HUES6 (cell line): Measurements from ENCODE around the gene MGRN1.
A peak's percentile ranks its signal among the peaks of the same experiment; 100 is the strongest.
"Not testable (repeated sequence)": the region's sequence is repeated elsewhere in the genome, so short reads cannot be mapped to it uniquely, and the experiment has no call there.

Experiments
- H3K27ac ChIP-seq: 2 replicates; pipeline ENCODE4 v1.7.0; 2013; ENCODE audit warnings: low read depth, mild to moderate bottlenecking, low read length, inconsistent platforms
- H3K27me3 ChIP-seq: 2 replicates; pipeline ENCODE4 v1.6.1; 2013; ENCODE audit warnings: low read length; ENCODE audit not compliant: control insufficient read depth, insufficient read depth
- H3K36me3 ChIP-seq: 2 replicates; pipeline ENCODE4 v1.6.1; 2013; ENCODE audit warnings: low read length; ENCODE audit not compliant: control insufficient read depth, insufficient read depth
- H3K4me1 ChIP-seq: 2 replicates; pipeline ENCODE4 v1.6.1; 2013; ENCODE audit warnings: low read length; ENCODE audit not compliant: control insufficient read depth, insufficient read depth
- H3K4me3 ChIP-seq: 2 replicates; pipeline ENCODE4 v1.5.1; 2013; ENCODE audit warnings: low read depth, low read length
- H3K9ac ChIP-seq: one replicate; pipeline ENCODE4 v1.6.1; 2013; ENCODE audit warnings: mild to moderate bottlenecking, low read length
- H3K9me3 ChIP-seq: 2 replicates; pipeline ENCODE4 v1.6.1; 2013; ENCODE audit warnings: low read depth, low read length; ENCODE audit not compliant: control insufficient read depth, insufficient read depth

MGRN1 gene

DNA sequence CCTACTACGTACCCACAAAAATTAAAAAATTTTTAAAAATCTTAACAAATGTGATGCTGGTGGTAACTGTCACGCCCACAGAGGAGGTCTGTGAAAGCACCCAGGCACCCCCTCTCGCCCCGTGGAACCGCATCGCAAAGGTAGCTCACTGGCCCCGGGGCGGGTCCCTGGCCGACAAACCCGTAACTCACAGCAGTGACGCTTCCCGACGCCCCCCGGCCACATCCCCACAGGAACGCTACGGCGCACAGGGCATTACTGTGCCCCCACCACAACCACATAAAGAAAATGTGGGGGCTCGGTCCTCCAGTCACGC is 109.1 kb downstream of the MGRN1 start:
- no peaks in the 10 kb centered on the region for H3K9me3 ChIP-seq
- H3K27me3 ChIP-seq: 0 out of 2 replicates have a peak, but pooled peaks cover 4% of the 10 kb centered on the region
- peak overlapping the region; percentile 92 for H3K4me3 ChIP-seq
- peaks cover 4% of the 10 kb centered on the region; the same call in 1 of the 2 replicates for H3K4me1 ChIP-seq
- peak overlapping the region; percentile 49; the same call in 1 of the 2 replicates for H3K27ac ChIP-seq
- H3K9ac ChIP-seq: peak overlapping the region; percentile 90
- H3K36me3 ChIP-seq: peaks cover 23% of the 10 kb centered on the region

DNA sequence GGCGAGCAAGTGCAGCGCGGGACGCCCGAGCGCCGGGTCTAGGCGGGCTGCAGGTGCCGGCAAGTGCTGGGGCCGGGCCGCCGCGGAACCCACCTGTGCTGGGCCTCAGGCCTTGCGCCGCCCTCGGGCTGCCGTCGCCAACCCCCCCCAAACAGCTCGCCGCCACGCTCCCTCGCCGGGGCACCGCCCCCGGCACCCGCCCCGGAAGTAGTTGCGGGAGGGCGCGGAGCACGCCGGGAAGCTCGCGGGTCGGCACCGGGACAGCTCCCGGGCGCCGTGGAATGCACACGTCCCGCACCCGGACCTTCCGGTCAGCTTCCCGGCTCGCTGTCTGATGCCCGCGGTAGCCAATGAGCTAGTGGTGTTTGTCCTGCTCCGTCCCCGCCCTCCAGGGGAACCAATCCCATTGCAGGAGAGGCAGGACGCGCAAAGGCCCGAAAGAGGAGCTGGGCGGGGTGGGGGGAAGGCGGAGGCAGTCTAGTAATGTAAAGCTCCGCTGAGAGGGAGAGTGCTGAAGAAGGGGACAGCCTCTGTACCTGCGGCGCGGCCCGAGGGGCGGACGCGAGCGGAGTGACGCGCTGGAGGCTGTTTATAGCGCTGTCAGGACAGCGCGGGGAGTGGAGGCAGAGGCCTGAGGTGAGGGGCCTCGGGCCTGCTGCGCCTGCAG is 109.6 kb downstream of the MGRN1 start, which contains the start of the genes ANKS3 and DNAAF8:
TSS of gene ANKS3 (minus strand) at position 209 of the 667 bp plus-strand sequence. CDS start 4,122 bp downstream, outside the sequence.
TSS of gene DNAAF8 (plus strand) at position 475 of the 667 bp plus-strand sequence. CDS start 1,978 bp downstream, outside the sequence.
- Histone ChIP-seq H3K27ac (peak within 1 kb of the TSS; percentile 58; the same call in 1 of the 2 replicates), H3K27me3 (0 out of 2 replicates have a peak, but pooled peaks cover 4% of the 10 kb centered on the region), H3K9me3 (no peaks in the 10 kb centered on the region), H3K9ac (peak within 1 kb of the TSS; percentile 90), H3K4me3 (peak within 1 kb of the TSS; percentile 92), H3K4me1 (peaks cover 4% of the 10 kb centered on the region; the same call in 1 of the 2 replicates), H3K36me3 (peaks cover 19% of the 10 kb centered on the region)

DNA sequence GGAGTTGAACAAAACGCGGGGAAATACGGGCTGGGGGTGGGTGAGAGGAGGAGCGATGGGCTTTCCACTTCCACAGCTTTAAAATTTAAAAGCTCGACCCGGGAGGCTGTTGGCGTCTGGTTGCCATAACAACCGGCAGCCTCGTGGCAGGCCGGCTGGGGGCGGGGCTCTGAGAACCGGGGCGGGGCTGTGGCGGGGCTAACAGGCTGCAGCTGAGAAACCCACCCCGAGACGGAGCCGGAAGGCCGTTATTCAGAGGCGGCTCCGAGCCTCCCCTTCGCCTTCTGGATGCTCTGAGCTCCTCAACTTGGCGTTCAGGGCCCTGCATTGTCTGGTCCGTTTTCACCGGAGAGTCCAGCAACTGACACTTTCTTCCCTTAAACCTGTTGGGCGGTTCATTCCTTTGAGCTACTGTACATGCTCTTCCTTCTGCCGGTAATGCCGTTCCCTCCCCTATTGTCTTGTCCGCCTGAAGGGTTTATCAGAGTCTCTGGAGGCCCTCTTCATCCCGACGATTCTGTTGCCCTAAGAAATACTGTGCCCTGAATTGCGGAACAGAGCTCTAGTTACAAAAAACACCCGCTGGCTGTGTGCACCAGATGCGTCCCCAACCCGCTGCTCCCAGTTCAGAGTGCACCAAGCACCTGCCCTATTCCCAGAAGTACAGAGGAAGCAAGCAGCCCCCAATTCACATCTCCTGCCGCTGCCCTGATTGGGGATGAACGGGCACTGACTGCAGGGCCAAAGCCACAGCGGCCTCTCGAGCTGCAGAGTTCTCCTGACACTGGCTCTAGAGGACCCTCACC is 110.3 kb downstream of the MGRN1 start:
- peaks cover 4% of the 10 kb centered on the region; the same call in 1 of the 2 replicates for H3K4me1 ChIP-seq
- H3K9ac ChIP-seq: peak overlapping the region; percentile 75
- H3K27me3 ChIP-seq: 0 out of 2 replicates have a peak, but pooled peaks cover 4% of the 10 kb centered on the region
- peak overlapping the region; percentile 58; the same call in 1 of the 2 replicates for H3K27ac ChIP-seq
- H3K4me3 ChIP-seq: peak overlapping the region; percentile 92
- peaks cover 13% of the 10 kb centered on the region for H3K36me3 ChIP-seq
- no peaks in the 10 kb centered on the region for H3K9me3 ChIP-seq

DNA sequence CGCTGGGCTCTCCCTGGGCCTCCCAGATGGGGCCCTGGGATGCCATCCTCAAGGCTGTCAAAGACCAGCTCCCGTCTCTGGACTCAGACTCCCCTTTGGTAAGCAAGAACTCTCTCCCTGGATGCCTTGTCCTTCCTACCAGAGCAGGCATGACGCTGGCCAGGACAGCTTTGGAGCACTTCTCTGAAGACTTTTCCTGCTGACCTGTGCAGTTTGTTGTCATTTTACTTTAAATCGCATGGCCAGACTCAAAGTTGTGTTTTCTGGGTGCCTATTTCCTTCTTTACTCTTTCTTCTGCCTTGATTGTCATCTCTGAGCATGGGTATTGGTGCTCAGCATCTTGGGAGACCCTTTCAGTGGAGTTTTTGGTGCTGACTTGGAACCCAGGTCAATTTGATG is 111.9 kb downstream of the MGRN1 start:
- Histone ChIP-seq H3K27ac (no peak overlapping the region), H3K36me3 (peaks cover 4% of the 10 kb centered on the region; the same call in 1 of the 2 replicates), H3K9ac (no peak overlapping the region), H3K4me3 (no peak overlapping the region), H3K9me3 (no peaks in the 10 kb centered on the region), H3K4me1 (peaks cover 4% of the 10 kb centered on the region; the same call in 1 of the 2 replicates), H3K27me3 (0 out of 2 replicates have a peak, but pooled peaks cover 4% of the 10 kb centered on the region)

DNA sequence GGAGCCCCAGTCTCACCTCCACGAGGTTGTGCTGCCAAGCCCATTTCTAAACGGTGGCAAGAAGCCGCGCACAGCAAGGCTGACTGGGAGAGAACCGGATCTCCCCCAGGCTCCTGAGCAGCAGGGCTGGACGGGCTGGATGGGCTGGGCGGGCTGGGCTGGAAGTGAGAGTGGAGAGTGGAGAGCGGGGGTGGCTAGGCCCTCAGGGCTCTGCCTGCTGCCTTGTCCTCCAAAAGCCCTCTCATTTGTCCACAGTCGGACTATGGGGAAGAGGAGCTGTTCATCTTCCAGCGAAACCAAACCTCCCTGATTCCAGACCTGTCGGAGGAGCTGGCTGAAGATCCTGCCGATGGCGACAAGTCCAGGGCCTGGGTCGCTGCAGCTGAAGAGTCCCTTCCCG is 112.9 kb downstream of the MGRN1 start:
- Histone ChIP-seq H3K4me3 (no peak overlapping the region), H3K27me3 (0 out of 2 replicates have a peak, but pooled peaks cover 4% of the 10 kb centered on the region), H3K36me3 (no peaks in the 10 kb centered on the region)

DNA sequence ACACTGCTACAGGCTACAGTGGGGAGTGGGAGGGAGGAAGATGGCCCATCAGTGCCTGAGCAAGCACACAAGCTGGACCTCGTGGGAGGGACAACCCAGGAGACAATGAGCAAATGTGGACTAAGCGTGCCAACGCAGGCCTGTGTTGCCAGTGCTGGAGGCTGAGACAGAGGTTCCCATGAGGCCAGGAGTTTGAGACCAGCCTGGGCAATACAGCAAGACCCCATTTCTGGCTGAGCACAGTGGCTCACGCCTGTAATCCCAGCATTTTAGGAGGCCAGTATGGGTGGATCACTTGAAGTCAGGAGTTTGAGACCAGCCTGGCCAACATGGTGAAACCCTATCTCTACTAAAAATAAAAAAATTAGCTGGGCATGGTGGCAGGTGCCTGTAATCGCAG is 113.7 kb downstream of the MGRN1 start:
- H3K36me3 ChIP-seq, H3K27ac ChIP-seq, H3K9me3 ChIP-seq, H3K4me3 ChIP-seq, H3K27me3 ChIP-seq, H3K9ac ChIP-seq, H3K4me1 ChIP-seq: not testable (repeated sequence)

More for the DNA sequence above, 112.9 kb downstream of the MGRN1 start:
- Histone ChIP-seq H3K9me3 (no peaks in the 10 kb centered on the region), H3K27ac (no peak overlapping the region), H3K9ac (no peak overlapping the region), H3K4me1 (peaks cover 4% of the 10 kb centered on the region; the same call in 1 of the 2 replicates)
